Transverse colon (tissue), 3 donors: ENCODE measurements around the gene PFN3.

Experiments
- POLR2A ChIP-seq: fragments of 450-650 bp; IDR thresholded peaks from one replicate; pipeline ENCODE4 v1.6.1; 2016; ENCODE audit warnings: antibody characterized with exemption, mild to moderate bottlenecking, moderate library complexity
- TF ChIP-seq, protein P1 (sequence below), 5 experiments: fragments of 200-600 bp in 3 of 5; fragments of 450-650 bp in 2 of 5; sonication (generic) in 3 of 5; IDR thresholded peaks; 1 replicate in 2 of 5; 2 replicates in 3 of 5; pipeline ENCODE4 v1.5.1; 2016 to 2017; ENCODE audit warnings: antibody characterized with exemption in 5 of 5, inconsistent platforms in 3 of 5, mild to moderate bottlenecking in 2 of 5, moderate library complexity in 1 of 5

DNA sequence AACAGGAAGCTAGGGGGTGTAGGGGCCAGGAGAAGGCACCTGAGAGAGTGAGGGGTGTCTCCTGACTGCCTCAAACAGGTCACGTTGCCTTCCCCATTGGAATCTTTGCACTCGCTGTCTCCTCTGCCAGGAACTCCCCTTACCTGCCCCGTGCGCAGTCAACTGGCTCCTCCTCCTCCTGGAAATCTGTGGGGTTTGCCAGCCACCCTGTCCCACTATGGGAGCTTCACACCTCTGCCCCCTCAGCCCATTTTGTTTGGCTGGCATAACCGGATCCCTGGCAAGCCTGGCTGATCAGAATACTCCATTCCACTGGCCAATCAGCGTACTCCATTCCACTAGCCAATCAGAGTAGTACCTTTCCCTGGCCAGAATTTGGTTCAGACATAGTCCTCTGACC lies 26.7 kb downstream of the PFN3 start:
- no peak for TF ChIP-seq POLR2A
- TF ChIP-seq, protein P1, sequence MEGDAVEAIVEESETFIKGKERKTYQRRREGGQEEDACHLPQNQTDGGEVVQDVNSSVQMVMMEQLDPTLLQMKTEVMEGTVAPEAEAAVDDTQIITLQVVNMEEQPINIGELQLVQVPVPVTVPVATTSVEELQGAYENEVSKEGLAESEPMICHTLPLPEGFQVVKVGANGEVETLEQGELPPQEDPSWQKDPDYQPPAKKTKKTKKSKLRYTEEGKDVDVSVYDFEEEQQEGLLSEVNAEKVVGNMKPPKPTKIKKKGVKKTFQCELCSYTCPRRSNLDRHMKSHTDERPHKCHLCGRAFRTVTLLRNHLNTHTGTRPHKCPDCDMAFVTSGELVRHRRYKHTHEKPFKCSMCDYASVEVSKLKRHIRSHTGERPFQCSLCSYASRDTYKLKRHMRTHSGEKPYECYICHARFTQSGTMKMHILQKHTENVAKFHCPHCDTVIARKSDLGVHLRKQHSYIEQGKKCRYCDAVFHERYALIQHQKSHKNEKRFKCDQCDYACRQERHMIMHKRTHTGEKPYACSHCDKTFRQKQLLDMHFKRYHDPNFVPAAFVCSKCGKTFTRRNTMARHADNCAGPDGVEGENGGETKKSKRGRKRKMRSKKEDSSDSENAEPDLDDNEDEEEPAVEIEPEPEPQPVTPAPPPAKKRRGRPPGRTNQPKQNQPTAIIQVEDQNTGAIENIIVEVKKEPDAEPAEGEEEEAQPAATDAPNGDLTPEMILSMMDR (IDR thresholded peaks at IDR 0.05): no peak
